Right lobe of liver (tissue), 4 donors: Measurements from ENCODE around the gene HS3ST3B1.

Experiments
- POLR2A ChIP-seq: fragments of 450-650 bp; IDR thresholded peaks from one replicate; pipeline ENCODE4 v1.6.1; 2017; ENCODE audit warnings: antibody characterized with exemption, mild to moderate bottlenecking
- TF ChIP-seq, protein P1 (sequence below), 4 donors: fragments of 200-600 bp in 3 of 4; fragments of 450-650 bp in 1 of 4; IDR thresholded peaks; one replicate each; pipeline versions ENCODE4 v1.5.1 to v1.8.0; 2016 to 2022; ENCODE audit warnings: antibody characterized with exemption in 4 of 4, mild to moderate bottlenecking in 2 of 4
- donor health status: DM: no; HTN: no; CAD: no.
- donor health status: DM: no; HTN: no; CAD: no.
- donor health status: DM: no; HTN: yes; CAD: no.

GRCh38 chr17:14332331-14332730, 31.4 kb downstream of the HS3ST3B1 start:
- TF ChIP-seq, protein P1, sequence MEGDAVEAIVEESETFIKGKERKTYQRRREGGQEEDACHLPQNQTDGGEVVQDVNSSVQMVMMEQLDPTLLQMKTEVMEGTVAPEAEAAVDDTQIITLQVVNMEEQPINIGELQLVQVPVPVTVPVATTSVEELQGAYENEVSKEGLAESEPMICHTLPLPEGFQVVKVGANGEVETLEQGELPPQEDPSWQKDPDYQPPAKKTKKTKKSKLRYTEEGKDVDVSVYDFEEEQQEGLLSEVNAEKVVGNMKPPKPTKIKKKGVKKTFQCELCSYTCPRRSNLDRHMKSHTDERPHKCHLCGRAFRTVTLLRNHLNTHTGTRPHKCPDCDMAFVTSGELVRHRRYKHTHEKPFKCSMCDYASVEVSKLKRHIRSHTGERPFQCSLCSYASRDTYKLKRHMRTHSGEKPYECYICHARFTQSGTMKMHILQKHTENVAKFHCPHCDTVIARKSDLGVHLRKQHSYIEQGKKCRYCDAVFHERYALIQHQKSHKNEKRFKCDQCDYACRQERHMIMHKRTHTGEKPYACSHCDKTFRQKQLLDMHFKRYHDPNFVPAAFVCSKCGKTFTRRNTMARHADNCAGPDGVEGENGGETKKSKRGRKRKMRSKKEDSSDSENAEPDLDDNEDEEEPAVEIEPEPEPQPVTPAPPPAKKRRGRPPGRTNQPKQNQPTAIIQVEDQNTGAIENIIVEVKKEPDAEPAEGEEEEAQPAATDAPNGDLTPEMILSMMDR (IDR thresholded peaks at IDR 0.05), result no peak
- no peak for TF ChIP-seq POLR2A
